Activated naive CD4-positive, alpha-beta T cell treated with anti-CD3 and anti-CD28 coated beads, Interleukin-2, amount 50 U/mL, for 24 hours (primary cell): Measurements from ENCODE around the gene GGCX.
"Not testable (repeated sequence)": the region's sequence is repeated elsewhere in the genome, so short reads cannot be mapped to it uniquely, and the experiment has no call there.

Experiments used
- H3K27ac Mint-ChIP-seq: one replicate; pipeline ENCODE4 v1.8.0; 2021; ENCODE audit warnings: mild to moderate bottlenecking, mixed read lengths
- H3K27me3 Mint-ChIP-seq: one replicate; pipeline ENCODE4 v1.8.0; 2021; ENCODE audit warnings: mixed read lengths
- H3K36me3 Mint-ChIP-seq: one replicate; pipeline ENCODE4 v1.8.0; 2021; ENCODE audit warnings: mixed read lengths
- H3K4me1 Mint-ChIP-seq: one replicate; pipeline ENCODE4 v1.8.0; 2021; ENCODE audit warnings: mixed read lengths
- H3K4me3 Mint-ChIP-seq: one replicate; pipeline ENCODE4 v1.8.0; 2021; ENCODE audit warnings: mild to moderate bottlenecking, mixed read lengths
- H3K9me3 Mint-ChIP-seq: one replicate; pipeline ENCODE4 v1.8.0; 2021; ENCODE audit warnings: mixed read lengths

Gene GGCX

DNA sequence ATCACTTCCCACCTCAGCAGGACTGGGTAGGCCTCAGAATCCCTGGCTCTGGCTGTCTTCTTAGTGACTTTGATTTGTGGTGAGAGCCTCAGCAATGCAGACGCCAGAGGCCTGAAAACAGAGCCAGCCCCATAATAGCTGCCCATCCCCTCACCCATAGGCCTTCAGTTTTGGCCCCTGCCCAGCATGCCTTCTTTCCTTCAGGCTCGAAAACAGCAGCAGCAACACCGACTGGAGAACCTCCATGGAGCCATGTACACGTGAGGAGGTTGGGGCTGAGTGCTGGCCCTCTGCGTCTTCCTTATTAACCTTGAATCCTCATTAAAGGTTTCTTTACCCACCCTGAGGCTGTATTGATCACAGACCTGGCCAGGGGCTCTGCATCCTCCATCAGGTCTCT, 35.9 kb upstream of the GGCX start:
- peak overlapping the region; percentile 99 for H3K4me3 Mint-ChIP-seq
- H3K27ac Mint-ChIP-seq = no peak overlapping the region
- peaks cover 33% of the 10 kb centered on the region for H3K4me1 Mint-ChIP-seq
- H3K9me3 Mint-ChIP-seq = no peaks in the 10 kb centered on the region
- no peaks in the 10 kb centered on the region for H3K36me3 Mint-ChIP-seq
- H3K27me3 Mint-ChIP-seq = no peaks in the 10 kb centered on the region

DNA sequence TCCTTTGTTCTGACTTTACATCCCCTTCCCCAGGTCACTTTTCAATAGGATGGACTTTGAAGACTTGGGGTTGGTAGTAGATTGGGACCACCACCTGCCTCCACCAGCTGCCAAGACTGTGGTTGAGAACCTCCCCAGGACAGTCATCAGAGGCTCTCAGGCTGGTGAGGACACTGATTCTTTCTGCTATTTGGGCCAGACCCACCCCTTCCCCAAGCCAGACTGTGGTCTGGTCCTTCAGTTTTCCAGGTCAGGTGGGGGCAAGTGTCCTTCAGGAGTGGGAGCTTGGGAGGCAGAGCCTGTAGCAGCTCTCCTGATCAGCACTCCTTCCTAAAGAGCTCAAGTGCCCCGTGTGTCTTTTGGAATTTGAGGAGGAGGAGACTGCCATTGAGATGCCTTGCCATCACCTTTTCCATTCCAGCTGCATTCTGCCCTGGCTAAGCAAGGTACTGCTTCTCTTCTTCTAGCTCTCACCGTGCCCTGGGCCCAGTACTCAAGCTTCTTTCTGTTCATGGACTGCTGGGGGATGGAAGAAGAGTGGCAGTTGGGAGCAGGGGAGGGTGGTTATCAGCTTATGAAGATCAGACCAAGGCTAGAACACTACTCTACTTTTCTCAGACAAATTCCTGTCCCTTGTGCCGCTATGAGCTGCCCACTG, 35.3 kb upstream of the GGCX start:
- Mint-ChIP-seq H3K4me3 (peak overlapping the region; percentile 99), H3K4me1 (peaks cover 33% of the 10 kb centered on the region), H3K27ac (peak overlapping the region; percentile 59), H3K9me3 (no peaks in the 10 kb centered on the region), H3K27me3 (no peaks in the 10 kb centered on the region), H3K36me3 (no peaks in the 10 kb centered on the region)

DNA sequence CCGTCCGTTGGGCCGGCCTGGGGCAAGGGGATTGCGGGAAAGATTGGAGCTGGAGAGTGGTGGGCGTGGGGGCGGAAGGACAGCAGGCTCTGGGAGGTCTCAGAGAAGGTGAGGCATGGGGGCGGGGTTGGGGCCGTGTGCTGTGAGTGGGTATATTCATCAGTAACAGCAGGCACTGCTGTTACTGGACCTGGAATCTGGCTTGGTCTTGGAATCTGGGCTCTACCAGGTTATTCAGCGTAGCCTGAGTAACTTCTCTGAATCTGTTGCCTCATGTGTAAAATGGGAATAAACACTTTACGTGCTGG, 34.7 kb upstream of the GGCX start:
- peaks cover 33% of the 10 kb centered on the region for H3K4me1 Mint-ChIP-seq
- no peaks in the 10 kb centered on the region for H3K36me3 Mint-ChIP-seq
- peak overlapping the region; percentile 99 for H3K4me3 Mint-ChIP-seq
- H3K27me3 Mint-ChIP-seq = no peaks in the 10 kb centered on the region
- H3K9me3 Mint-ChIP-seq = no peaks in the 10 kb centered on the region
- peak overlapping the region; percentile 97 for H3K27ac Mint-ChIP-seq

DNA sequence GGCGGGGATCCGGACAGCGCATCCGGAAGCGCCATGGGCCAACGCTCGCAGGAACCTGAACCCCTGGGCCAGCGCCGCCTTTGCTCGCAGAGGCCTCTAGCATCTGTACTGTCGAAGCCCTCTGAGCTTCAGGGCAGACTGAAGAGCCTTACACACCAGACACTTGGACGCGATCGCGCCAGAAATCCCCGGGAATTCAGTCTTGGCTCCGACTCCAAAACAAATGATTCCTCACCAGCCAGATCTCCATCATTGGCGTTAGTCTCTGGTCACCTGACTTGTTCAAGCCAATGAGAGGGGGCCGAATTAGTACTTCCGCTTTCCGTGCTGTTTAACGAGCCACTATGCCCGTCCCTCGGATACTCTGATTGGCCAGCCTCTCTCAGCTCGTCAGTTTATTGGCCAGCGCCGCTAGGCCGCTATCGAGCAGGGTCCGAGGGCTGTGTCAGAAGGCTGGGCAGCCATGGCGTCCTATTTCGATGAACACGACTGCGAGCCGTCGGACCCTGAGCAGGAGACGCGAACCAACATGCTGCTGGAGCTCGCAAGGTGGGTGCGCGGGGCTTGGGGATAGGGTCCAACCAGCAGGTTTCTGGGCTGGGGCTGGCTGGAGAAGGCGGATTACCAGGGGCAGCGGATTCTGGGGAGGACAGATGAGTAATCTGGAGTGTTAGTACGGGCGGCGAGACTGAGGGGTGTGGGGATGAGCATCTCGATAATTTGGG, 34.2 kb upstream of the GGCX start, which contains the start of gene RNF181:
TSS of gene RNF181 (plus strand) at position 445 of the 725 bp plus-strand sequence. CDS start at position 464, 19 bp downstream.
- Mint-ChIP-seq H3K4me1 (peaks cover 36% of the 10 kb centered on the region), H3K36me3 (no peaks in the 10 kb centered on the region), H3K27ac (peak within 1 kb of the TSS; percentile 97), H3K4me3 (peak within 1 kb of the TSS; percentile 99), H3K9me3 (no peaks in the 10 kb centered on the region), H3K27me3 (no peaks in the 10 kb centered on the region)

DNA sequence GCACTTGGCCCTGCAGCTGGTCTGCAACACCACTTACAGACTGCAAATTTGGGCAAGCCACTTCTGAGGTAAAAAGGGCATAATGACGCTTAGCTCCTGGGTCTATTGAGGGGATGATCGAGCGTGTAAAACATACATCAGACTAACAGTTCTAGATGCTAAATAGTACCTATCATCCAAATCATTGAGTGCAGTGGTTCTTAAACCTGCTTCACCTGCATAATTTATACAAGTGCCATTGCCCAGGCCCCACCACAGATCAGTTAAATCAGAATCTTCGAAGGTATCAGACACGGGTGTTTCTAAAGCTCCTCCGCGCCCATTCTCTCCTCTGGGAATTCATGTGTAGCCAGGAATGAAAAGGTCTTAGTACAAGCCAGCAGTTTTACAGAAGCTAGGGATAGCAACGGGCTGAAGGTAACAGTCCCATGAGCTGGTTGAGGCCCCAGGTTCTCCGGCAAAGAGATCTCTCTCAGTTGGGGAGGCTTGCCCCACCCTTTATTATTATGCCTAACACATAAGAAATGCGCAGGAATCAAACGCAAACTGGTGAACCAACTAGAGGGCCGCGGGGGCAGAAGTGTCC, 33.5 kb upstream of the GGCX start:
- no peaks in the 10 kb centered on the region for H3K36me3 Mint-ChIP-seq
- peak overlapping the region; percentile 97 for H3K27ac Mint-ChIP-seq
- no peaks in the 10 kb centered on the region for H3K9me3 Mint-ChIP-seq
- H3K4me1 Mint-ChIP-seq = peaks cover 42% of the 10 kb centered on the region
- H3K4me3 Mint-ChIP-seq = peak overlapping the region; percentile 99
- no peaks in the 10 kb centered on the region for H3K27me3 Mint-ChIP-seq

DNA sequence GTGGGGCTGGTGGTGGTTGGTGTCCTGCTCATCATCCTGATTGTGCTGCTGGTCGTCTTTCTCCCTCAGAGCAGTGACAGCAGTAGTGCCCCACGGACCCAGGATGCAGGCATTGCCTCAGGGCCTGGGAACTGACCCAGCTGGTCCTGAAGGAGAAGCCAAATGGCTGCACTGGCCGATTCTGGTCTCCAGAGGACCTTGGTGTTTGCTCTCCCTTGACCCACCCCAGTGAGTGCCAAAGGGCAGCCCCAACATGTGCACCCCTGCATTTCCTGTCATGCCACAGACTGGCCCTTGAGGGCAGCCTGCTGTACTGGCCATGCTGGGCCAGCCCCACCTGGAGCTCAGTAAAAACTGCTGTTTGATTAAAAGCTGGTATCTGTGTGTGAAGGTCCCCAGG, 31.7 kb upstream of the GGCX start:
- no peak overlapping the region for H3K4me3 Mint-ChIP-seq
- H3K36me3 Mint-ChIP-seq = no peaks in the 10 kb centered on the region
- peaks cover 51% of the 10 kb centered on the region for H3K4me1 Mint-ChIP-seq
- no peaks in the 10 kb centered on the region for H3K27me3 Mint-ChIP-seq
- no peak overlapping the region for H3K27ac Mint-ChIP-seq
- no peaks in the 10 kb centered on the region for H3K9me3 Mint-ChIP-seq

DNA sequence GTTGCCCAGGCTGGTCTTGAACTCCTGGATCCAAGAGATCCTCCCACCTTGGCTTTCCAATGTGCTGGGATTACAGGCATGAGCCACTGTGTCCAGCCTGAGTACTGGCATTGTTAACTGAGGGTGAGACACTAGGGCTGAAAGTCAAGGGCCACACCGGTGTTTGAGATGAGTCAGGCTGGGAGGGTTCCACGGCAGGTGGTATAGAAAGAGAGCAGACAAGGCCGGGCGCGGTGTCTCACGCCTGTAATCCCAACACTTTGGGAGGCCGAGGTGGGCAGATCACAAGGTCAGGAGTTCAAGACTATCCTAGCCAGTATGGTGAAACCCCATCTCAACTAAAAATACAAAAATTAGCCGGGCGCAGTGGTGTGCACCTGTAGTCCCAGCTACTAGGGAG, 31.0 kb upstream of the GGCX start:
- H3K9me3 Mint-ChIP-seq, H3K27ac Mint-ChIP-seq, H3K27me3 Mint-ChIP-seq, H3K36me3 Mint-ChIP-seq, H3K4me3 Mint-ChIP-seq: not testable (repeated sequence)
- H3K4me1 Mint-ChIP-seq = peaks cover 58% of the 10 kb centered on the region

DNA sequence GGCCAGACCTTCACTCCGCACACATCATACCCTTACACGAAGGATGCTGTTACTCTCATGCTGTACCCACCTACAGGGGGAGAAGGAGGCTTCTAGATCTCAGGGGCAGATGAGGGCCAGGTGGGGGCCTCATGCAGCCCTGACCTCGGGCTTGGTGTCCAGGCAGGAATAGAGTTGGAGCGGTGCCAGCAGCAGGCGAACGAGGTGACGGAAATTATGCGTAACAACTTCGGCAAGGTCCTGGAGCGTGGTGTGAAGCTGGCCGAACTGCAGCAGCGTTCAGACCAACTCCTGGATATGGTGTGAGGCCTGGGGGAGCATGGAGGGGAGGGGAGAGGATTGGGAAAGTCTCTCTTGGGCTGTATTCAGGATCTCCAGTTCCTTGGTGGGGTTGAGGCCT, 30.3 kb upstream of the GGCX start:
- Mint-ChIP-seq H3K4me1 (peaks cover 51% of the 10 kb centered on the region), H3K27me3 (no peaks in the 10 kb centered on the region), H3K9me3 (no peaks in the 10 kb centered on the region), H3K36me3 (no peaks in the 10 kb centered on the region), H3K4me3 (no peak overlapping the region), H3K27ac (peak overlapping the region; percentile 65)

DNA sequence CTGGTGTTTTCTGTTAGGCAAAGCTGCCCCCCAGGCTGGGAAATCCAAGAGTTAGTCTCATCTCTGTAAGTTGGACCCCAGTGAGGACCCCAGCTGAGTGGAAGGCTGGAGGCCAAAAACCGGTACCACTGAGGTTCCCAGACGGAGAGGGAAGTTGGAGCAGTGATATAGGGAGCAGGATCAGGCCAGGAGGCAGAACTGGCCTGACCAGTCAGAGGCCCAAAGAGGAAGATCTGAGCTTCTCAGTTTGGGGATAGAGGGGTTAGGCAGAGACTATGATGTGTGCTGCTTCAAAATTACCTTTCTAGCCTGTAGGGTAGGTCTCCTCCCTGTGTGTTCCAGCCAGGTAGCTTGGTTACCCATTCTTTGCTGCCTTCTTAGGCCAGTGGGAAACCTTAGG, 29.7 kb upstream of the GGCX start:
- Mint-ChIP-seq H3K4me3 (no peak overlapping the region), H3K27ac (no peak overlapping the region), H3K9me3 (no peaks in the 10 kb centered on the region), H3K27me3 (no peaks in the 10 kb centered on the region), H3K4me1 (peaks cover 48% of the 10 kb centered on the region), H3K36me3 (no peaks in the 10 kb centered on the region)

DNA sequence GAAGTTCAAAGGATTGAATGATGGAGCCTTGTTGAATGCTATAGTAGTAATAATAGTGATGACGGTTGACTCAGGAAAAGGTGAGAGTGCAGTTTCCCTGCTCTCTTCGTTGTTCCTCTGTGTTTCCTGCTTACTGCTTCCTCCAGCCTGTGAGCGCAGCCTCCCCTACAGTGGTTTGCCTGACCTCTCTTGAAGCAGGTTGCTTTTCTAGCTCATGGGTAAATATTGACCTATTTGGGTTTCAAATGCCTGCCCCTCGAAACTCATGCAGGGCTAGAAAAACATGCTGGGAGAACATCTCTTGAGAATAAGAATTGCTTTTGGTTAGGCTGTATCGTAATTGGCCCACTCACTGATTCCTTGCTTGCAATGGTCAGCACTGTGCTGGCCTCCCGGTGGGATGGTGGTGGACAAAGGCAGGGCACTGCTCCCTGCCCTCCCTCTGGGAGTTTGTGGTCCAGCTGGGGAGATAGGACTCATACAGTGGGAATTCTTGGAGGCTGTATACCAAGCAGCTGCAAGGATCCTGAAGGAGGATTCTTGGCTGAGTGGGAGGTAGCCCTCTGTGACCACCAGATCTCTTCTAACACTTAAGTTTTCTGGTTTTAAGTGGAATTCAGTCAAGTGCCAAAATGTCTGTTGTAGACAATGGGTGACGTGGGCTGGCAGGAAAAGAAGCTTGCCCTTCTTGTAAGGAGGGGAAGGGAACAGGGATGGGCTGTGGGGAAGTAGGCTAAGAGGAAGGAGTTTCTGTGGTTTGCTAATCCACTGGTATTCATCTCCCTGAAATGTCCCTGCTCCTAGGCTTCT, 28.9 kb upstream of the GGCX start:
- H3K27ac Mint-ChIP-seq = no peak overlapping the region
- H3K27me3 Mint-ChIP-seq = no peaks in the 10 kb centered on the region
- H3K4me3 Mint-ChIP-seq = no peak overlapping the region
- H3K4me1 Mint-ChIP-seq = peaks cover 48% of the 10 kb centered on the region
- H3K36me3 Mint-ChIP-seq = no peaks in the 10 kb centered on the region
- no peaks in the 10 kb centered on the region for H3K9me3 Mint-ChIP-seq

DNA sequence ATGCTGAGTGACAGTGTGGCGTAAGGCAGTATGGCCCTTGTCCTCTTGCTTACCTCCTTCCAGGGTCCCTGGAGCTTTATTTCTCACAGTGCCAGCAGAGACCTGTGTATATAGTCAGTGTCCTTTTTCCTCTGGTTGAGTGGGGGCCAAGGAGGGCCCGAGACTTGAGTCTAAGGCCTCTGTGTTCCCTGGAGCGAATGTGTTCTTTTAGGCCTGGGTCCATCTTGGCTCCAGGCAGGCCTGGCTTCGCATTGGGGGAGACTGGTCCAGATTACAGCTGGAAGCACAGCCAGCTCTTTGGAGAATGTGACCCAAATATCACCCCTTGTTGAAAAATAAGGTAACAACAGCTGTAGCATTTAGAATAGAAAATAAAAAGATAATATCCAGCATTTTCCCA, 27.9 kb upstream of the GGCX start:
- Mint-ChIP-seq H3K27ac (no peak overlapping the region), H3K4me3 (no peak overlapping the region), H3K9me3 (no peaks in the 10 kb centered on the region), H3K4me1 (peaks cover 44% of the 10 kb centered on the region), H3K36me3 (no peaks in the 10 kb centered on the region), H3K27me3 (no peaks in the 10 kb centered on the region)

DNA sequence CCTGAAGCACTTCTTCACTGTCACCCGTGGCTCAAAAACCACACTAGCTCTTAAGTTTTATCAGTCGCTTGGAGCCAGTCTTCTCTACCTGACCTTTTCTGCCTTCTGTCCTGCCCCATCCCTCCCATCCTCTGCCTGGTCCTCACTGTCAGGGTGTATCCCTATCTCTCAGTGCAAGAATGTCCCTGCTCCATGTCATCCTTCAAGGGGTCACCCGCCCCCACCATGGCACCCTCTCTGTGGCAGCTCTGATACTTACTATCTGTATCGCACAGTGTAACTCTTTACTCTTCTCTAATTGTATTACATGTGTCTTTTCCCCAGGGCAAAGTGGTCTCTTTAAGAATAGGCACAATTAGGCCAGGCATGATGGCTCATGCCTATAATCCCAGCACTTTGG, 27.4 kb upstream of the GGCX start:
- Mint-ChIP-seq H3K36me3 (no peaks in the 10 kb centered on the region), H3K27ac (peak overlapping the region; percentile 53), H3K4me1 (peaks cover 44% of the 10 kb centered on the region), H3K9me3 (no peaks in the 10 kb centered on the region), H3K27me3 (no peaks in the 10 kb centered on the region), H3K4me3 (no peak overlapping the region)

DNA sequence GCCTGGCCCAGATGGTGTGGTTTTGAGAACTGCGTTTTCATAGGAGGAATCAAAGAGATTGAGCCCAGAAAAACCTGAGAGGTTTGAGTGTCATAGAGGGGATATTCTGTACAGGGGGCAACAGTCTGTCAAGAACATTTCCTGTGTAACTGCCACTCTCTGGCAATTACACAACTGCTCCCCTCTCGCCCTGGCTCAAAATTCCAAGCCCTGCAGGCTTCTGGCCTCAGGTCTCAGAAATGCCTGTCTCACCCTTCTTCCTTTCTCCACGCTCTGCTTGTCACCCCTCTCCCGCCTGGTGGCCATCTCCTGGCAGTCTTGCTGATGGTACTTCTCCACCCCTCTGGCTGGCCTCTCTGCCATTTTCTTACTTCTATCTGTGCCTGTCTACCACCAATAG, 26.9 kb upstream of the GGCX start:
- no peaks in the 10 kb centered on the region for H3K27me3 Mint-ChIP-seq
- no peaks in the 10 kb centered on the region for H3K9me3 Mint-ChIP-seq
- H3K4me3 Mint-ChIP-seq = no peak overlapping the region
- H3K4me1 Mint-ChIP-seq = peaks cover 48% of the 10 kb centered on the region
- H3K36me3 Mint-ChIP-seq = no peaks in the 10 kb centered on the region
- H3K27ac Mint-ChIP-seq = peak overlapping the region; percentile 53

DNA sequence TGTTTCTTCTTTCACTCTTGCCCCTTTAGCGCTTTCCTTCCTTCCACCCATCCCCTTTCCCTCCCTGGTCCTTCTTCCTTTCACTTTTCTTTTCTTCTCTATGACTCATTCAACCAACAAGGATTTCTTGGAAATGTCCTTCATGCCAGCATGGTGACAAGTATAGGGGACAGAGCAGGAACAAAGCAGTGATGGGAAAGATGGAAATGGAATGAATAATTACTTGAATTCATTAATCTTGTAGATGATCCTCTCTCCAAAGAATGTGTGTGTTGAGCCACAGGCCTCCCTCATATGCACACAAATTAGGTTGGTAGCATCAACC, 24.4 kb upstream of the GGCX start:
- Mint-ChIP-seq H3K4me3 (peak overlapping the region; percentile 57), H3K4me1 (peaks cover 61% of the 10 kb centered on the region), H3K36me3 (no peaks in the 10 kb centered on the region), H3K27me3 (no peaks in the 10 kb centered on the region), H3K27ac (peak overlapping the region; percentile 94), H3K9me3 (no peaks in the 10 kb centered on the region)

DNA sequence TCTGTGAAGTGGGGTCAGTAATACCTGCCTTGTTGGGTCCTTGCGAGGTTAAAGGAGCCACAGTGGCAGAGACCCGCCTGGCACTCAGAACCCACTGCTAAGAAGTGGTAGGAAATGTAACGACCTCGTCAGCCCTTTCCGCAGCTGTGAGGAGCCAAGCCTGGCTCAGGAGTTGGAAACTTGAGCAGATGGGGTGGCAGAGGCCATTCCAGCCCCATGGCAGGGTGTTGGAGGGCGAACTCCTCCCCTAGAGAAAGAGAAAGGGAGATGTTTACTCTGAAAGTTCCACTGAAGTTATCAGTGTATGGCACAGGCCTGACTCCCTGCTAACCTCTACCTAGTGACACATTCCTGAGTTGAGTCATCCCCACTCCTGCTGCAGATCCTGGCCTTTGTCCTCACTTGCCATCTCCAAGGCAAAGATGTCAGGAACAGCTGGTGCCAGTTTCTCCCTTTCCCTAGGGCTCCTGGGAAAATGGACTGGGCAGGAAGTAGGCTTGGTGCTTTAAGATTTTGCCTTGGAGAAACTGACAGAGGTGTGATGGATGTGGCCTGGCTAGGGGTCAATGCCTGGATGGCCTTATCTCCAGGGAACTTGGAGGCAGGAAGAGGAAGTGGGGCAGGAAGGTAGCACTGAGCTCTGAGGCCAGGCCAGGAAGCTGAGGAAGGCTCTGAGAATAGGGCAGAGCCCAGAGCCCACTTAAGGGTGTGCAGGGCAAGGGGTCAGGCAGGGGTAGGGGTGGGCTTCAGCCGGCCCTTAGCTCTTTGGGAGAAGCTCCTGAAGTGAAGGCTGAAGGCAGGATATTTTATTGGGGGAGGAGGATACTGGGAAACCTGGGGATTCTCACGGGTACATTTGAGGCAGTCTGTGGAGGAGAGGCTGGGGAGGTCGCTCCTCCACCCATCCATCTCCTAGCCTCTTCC, 23.8 kb upstream of the GGCX start:
- Mint-ChIP-seq H3K4me1 (peaks cover 61% of the 10 kb centered on the region), H3K9me3 (no peaks in the 10 kb centered on the region), H3K27ac (peak overlapping the region; percentile 94), H3K4me3 (peak overlapping the region; percentile 84), H3K36me3 (no peaks in the 10 kb centered on the region), H3K27me3 (no peaks in the 10 kb centered on the region)
